HG03575 (cell line): Measurements from ENCODE around the gene GAST.

ENCODE experiments used
- ATAC-seq: cut with Tn5 transposase; IDR thresholded peaks from one replicate; pipeline ENCODE4 v1.9.1; 2021; ENCODE audit not compliant: unreplicated experiment, insufficient number of reproducible peaks, low FRiP score; ENCODE audit errors: extremely low read depth

Gene GAST

DNA sequence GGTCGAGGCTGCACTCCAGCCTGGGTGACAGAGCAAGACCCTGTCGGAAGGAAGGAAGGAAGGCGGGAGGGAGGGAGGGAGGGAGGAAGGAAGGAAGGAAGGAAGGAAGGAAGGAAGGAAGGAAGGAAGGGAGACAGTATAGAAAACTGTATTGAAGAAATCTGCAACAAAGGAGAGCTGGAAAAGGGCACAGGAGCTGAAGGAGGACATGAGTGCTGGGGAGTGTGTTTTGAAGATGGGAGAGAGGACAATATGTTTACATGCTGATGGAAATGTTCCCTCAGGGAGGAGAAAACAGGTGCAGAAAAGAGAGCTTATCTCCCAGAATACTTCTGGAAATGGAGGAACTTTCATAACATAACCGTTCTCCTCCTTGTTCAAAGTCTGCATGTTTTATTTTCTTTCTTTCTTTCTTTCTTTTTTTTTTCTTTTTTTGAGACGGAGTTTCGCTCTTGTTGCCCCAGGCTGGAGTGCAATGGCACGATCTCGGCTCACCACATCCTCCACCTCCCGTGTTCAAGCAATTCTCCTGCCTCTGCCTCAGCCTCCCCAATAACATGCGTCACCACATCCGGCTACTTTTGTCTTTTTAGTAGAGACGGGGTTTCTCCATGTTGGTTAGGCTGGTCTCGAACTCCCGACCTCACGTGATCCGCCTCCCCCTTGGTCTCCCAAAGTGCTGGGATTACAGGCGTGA, 25.0 kb downstream of the GAST start:
- ATAC-seq = no peak

- ATAC-seq = no peak
Measured at GRCh38 chr17:41737680-41738023, 25.5 kb downstream of the GAST start.

- ATAC-seq = no peak
Measured at GRCh38 chr17:41738077-41738800, 26.1 kb downstream of the GAST start.

DNA sequence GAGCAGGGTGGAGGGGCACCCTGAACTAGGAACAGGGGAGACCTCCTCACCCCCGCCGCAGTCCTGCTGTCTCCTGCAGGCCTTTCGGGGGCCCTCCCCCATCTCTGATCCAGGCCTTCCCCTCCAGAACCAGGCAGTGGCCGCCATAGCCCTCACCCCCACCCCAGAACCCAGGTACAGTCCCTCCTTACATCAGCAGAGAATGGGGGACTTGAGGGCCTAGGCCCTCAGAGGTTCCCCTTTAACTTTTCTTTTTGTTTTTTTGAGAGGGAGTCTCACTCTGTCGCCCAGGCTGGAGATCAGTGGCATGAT, 26.6 kb downstream of the GAST start:
- ATAC-seq = no peak

DNA sequence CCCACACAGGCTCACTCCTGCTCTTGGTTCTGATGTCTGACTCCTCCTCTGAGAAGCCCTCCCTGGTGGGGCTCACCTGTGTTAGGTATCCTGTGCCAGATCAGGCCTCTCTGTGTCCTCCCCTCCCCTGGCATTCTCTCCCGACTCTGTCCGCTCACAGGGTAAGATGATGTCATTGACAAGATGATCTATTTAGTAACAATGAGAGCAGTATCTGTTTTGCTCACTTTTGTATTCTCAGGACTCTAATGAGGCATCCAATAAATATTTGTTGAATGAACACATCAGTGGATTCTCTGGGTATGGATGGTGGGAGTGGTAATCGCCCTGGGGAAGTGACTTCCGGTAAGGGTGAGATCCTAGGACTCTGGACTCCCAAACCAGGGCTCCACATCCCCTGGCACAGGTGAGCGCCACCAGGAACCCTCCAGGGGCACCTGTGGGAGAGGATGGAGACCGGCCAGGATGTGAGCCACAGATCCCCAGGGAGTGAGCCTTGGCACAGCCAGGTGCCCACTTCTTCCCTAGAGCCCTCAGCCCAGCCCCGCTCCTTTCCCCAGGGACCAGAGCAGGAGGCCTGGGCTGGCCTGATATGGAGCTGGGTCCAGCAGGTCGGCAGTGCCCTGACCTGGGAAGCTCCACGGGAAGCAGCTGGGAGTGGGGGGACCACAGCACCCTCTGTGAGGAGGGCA, 27.7 kb downstream of the GAST start:
- no peak for ATAC-seq

GRCh38 chr17:41740506-41740905, 28.4 kb downstream of the GAST start:
- no peak for ATAC-seq

- no peak for ATAC-seq
Measured at GRCh38 chr17:41741709-41742108, 29.6 kb downstream of the GAST start.

DNA sequence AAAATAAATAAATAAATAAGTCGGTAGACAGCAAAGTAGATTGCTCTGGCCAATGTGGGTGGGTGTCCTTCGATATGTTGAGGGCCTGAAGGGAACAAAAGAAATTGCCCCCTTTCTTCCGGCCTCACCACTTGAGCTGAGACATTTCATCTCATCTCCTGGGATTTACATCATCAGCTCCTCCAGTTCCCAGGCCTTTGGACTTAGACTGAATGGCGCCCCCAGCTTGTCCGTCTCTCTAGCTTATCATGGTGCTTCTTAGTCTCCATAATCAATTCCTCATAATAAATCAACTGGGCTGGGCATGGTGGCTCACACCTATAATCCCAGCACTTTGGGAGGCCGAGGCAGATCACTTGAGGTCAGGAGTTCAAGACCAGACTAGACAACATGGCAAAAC, 36.1 kb downstream of the GAST start:
- ATAC-seq = no peak

GRCh38 chr17:41750862-41751261, 38.7 kb downstream of the GAST start:
- no peak for ATAC-seq

- ATAC-seq = no peak
Measured at GRCh38 chr17:41751288-41751687, 39.2 kb downstream of the GAST start.

DNA sequence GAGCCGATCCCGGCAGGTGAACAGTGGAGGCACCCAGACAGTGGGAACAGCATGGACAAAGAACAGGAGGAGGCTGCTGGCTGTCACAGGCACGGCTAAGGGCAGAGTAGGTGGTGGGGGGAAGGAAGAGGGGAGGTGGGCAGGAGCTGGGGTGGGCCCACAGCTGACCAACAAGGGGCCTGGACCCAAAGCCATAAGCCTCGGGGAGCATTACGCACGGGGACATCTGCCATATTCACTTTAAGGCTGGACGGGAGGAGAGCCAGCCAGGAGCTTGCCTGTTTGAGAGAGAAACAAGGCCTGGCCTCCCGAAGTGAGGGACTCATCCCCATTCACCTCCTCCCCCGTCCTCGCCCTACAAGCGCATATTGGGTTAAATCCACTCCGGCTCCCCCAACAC, 41.9 kb downstream of the GAST start:
- no peak for ATAC-seq

DNA sequence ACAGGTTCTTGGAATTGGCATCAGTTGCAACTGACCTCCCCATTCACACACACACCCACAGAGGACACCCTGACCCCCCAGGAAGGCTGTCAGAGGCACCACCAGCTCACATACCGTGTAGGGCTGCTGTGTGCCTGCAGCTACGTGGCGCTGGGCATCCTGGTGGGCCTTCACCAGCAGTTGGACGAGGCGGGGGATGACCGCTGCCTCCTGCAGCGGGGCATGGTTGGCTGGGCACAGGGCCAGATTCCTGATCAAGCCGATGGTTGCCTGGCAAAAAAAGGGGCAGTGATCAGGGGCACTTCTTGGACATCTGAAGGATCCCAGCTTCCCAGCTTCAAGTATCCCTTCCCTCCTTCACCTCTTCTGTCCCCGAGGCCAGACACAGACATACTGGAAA, 46.5 kb downstream of the GAST start:
- no peak for ATAC-seq

- ATAC-seq = no peak
Measured at GRCh38 chr17:41760878-41761277, 48.7 kb downstream of the GAST start.

GRCh38 chr17:41762391-41762790, 50.3 kb downstream of the GAST start:
- no peak for ATAC-seq

GRCh38 chr17:41762841-41763240, 50.7 kb downstream of the GAST start:
- ATAC-seq = no peak

DNA sequence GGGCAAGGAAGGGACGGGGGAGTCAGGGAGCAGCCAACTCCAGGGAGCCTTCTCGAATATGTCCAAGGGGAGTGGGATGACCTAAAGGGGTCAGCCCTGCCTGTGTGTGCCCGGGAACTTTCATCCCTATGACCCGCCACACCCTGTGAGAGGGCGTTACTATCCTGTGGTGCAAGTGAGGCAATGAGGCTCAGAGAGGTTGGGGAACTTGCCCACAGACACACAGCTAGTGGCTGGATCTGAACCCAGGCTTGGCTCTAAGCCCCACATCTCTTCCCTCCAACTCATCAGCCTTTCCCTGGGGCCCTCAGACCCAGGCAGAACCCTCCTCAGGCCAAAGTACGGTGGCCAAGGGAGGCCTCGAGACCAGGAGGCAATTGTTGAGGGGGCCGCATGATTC, 51.2 kb downstream of the GAST start:
- ATAC-seq = no peak
